ENCODE results near the gene RBM5. TPM values are rescaled to one million over a fixed set of nuclear protein-coding genes. Genes with fewer than 3 reads are reported as not detected.

The RBM5 gene
- polyA plus RNA-seq, 2 of the 4 experiments (the other 2 are of a cell fraction), result 78.9 to 123 TPM

DNA sequence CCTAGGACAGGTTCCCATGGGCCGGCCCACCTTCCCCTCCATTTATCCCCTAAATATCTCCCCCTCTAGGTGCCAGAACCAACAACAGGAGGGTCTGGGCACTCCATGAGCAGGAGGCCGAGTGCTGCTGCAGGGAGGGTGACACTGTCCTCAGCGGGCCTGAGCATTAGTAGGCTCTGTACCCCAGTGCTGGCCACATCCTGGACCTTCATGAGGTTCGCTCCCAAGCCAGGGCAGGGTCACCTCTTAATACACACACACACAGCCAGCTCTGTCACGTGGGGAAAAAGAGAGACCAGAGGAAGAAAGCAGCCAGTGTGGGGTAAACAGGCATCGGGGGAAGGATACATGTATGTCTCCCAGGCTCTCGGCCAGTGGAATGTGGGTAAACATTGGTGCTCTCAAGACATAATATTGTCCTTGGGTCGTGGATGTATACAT, 38.6 kb downstream of the RBM5 start:
- ChIA-PET CTCF (interaction anchor here (0.7 to 1.4 kb wide), 3 partner anchors 36 to 65 kb away, joined by 3 to 4 read pairs (median 4); no protein-coding TSS in a partner anchor), POLR2A (no interaction called here)
- peaks cover 22% of the 10 kb centered on the region for H3K4me1 ChIP-seq
- DNase-seq (ENCODE audit: low read depth in 1 of 2, low spot score in 1 of 2) (no peak), ATAC-seq (no peak), FAIRE-seq (no peak)
- H3K4me3 ChIP-seq, result no peak overlapping the region
- no peak for TF ChIP-seq POLR2AphosphoS2 (conservative IDR thresholded peaks at IDR 0.05; ENCODE audit: low read length)
- no peak for TF ChIP-seq HOXA7 (CRISPR knock-in tag; IDR thresholded peaks at IDR 0.05)
- no peak for TF ChIP-seq PHF8 (IDR thresholded peaks at IDR 0.05; ENCODE audit: borderline replicate concordance, low read depth)
- no peak for TF ChIP-seq ZFP36 (IDR thresholded peaks at IDR 0.05; ENCODE audit: borderline replicate concordance, partially characterized antibody)
- no peak for TF ChIP-seq CEBPB (IDR thresholded peaks at IDR 0.05)
- no peak for TF ChIP-seq CHD4 (IDR thresholded peaks at IDR 0.05; ENCODE audit: borderline replicate concordance)
- no peak overlapping the region for H3K27ac ChIP-seq
- no peak overlapping the region for H3K4me2 ChIP-seq
- no peaks in the 10 kb centered on the region for H3K9me3 ChIP-seq
- WGBS (ENCODE audit: missing lambda C conversion rate), result 81% methylated on average over 7 of the region's 8 CpGs

- H3K9me3 ChIP-seq, result no peaks in the 10 kb centered on the region
- H3K4me1 ChIP-seq, result peaks cover 22% of the 10 kb centered on the region
- ChIA-PET POLR2A (no interaction called here), CTCF (interaction anchor here (0.7 to 1.4 kb wide), 6 partner anchors 8 to 65 kb away, joined by 3 to 4 read pairs (median 3); no protein-coding TSS in a partner anchor)
- FAIRE-seq (no peak), ATAC-seq (no peak), DNase-seq (ENCODE audit: low read depth in 1 of 2, low spot score in 1 of 2) (no peak)
- H3K4me3 ChIP-seq, result no peak overlapping the region
- TF ChIP-seq TFCP2L1 (CRISPR knock-in tag; IDR thresholded peaks at IDR 0.05), result no peak
- TF ChIP-seq HES2 (IDR thresholded peaks at IDR 0.05), result no peak
- TF ChIP-seq SMC3 (IDR thresholded peaks at IDR 0.05), result no peak
- TF ChIP-seq ZNF302 (CRISPR knock-in tag; IDR thresholded peaks at IDR 0.05), result no peak
- no peak for TF ChIP-seq MYC (IDR thresholded peaks at IDR 0.05; ENCODE audit: borderline replicate concordance, low read length)
- no peak for TF ChIP-seq EHMT2 (IDR thresholded peaks at IDR 0.05; ENCODE audit: low read depth)
- no peak for TF ChIP-seq HOXB13 (CRISPR knock-in tag; IDR thresholded peaks at IDR 0.05; ENCODE audit: low read depth)
- no peak for TF ChIP-seq CEBPB (IDR thresholded peaks at IDR 0.05)
- TF ChIP-seq KDM5A (IDR thresholded peaks at IDR 0.05), result no peak
- no peak for TF ChIP-seq NPAS2 (CRISPR knock-in tag; IDR thresholded peaks at IDR 0.05; ENCODE audit: borderline replicate concordance)
- no peak for TF ChIP-seq HMGXB4 (CRISPR knock-in tag; IDR thresholded peaks at IDR 0.05; ENCODE audit: borderline replicate concordance)
- no peak for TF ChIP-seq CBX8 (IDR thresholded peaks at IDR 0.05)
- no peak for TF ChIP-seq FOSL2 (IDR thresholded peaks at IDR 0.05)
- no peak for TF ChIP-seq FOSL2 (CRISPR knock-in tag; IDR thresholded peaks at IDR 0.05)
- no peak for TF ChIP-seq BCL3 (IDR thresholded peaks at IDR 0.05)
- no peak overlapping the region for H3K27ac ChIP-seq
- WGBS (ENCODE audit: missing lambda C conversion rate), result 57% methylated on average over 4 of the region's 4 CpGs
- no peak overlapping the region for H3K4me2 ChIP-seq
These were observed 39.3 kb downstream of the RBM5 start for GRCh38 chr3:50128001-50128400.

- Histone ChIP-seq H3K4me2 (no peak overlapping the region), H3K9me3 (no peaks in the 10 kb centered on the region), H3K4me3 (no peak overlapping the region), H3K4me1 (peaks cover 13% of the 10 kb centered on the region), H3K27ac (no peak overlapping the region)
- no peak for DNase-seq (ENCODE audit: low read depth in 1 of 2, low spot score in 1 of 2)
- ATAC-seq, result no peak
- WGBS (ENCODE audit: missing lambda C conversion rate), result 80% methylated on average over 1 of the region's 2 CpGs
- POLR2A ChIA-PET, result no interaction called here
- CTCF ChIA-PET, result interaction anchor here (0.7 to 10.5 kb wide), 6 partner anchors 9 to 63 kb away, joined by 3 to 70 read pairs (median 4); no protein-coding TSS in a partner anchor
- FAIRE-seq, result no peak
- TF ChIP-seq RARB (CRISPR knock-in tag; IDR thresholded peaks at IDR 0.05) (no peak), RFX5 (IDR thresholded peaks at IDR 0.05) (no peak), HOXB13 (CRISPR knock-in tag; IDR thresholded peaks at IDR 0.05; ENCODE audit: low read depth) (no peak), MAX (IDR thresholded peaks at IDR 0.05) (no peak), CBX8 (IDR thresholded peaks at IDR 0.05) (no peak), HOXA7 (CRISPR knock-in tag; IDR thresholded peaks at IDR 0.05) (no peak), GATA3 (IDR thresholded peaks at IDR 0.05; ENCODE audit: borderline replicate concordance) (no peak), ZSCAN20 (CRISPR knock-in tag; IDR thresholded peaks at IDR 0.05) (no peak), ZFP36 (IDR thresholded peaks at IDR 0.05; ENCODE audit: borderline replicate concordance, partially characterized antibody) (no peak), JUNB (IDR thresholded peaks at IDR 0.05) (no peak), RCOR1 (IDR thresholded peaks at IDR 0.05; ENCODE audit: low read depth, low read length) (no peak), CEBPB (IDR thresholded peaks at IDR 0.05) (no peak)
- TF ChIP-seq, protein P1, sequence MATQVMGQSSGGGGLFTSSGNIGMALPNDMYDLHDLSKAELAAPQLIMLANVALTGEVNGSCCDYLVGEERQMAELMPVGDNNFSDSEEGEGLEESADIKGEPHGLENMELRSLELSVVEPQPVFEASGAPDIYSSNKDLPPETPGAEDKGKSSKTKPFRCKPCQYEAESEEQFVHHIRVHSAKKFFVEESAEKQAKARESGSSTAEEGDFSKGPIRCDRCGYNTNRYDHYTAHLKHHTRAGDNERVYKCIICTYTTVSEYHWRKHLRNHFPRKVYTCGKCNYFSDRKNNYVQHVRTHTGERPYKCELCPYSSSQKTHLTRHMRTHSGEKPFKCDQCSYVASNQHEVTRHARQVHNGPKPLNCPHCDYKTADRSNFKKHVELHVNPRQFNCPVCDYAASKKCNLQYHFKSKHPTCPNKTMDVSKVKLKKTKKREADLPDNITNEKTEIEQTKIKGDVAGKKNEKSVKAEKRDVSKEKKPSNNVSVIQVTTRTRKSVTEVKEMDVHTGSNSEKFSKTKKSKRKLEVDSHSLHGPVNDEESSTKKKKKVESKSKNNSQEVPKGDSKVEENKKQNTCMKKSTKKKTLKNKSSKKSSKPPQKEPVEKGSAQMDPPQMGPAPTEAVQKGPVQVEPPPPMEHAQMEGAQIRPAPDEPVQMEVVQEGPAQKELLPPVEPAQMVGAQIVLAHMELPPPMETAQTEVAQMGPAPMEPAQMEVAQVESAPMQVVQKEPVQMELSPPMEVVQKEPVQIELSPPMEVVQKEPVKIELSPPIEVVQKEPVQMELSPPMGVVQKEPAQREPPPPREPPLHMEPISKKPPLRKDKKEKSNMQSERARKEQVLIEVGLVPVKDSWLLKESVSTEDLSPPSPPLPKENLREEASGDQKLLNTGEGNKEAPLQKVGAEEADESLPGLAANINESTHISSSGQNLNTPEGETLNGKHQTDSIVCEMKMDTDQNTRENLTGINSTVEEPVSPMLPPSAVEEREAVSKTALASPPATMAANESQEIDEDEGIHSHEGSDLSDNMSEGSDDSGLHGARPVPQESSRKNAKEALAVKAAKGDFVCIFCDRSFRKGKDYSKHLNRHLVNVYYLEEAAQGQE (IDR thresholded peaks at IDR 0.05), result no peak
These were observed 41.7 kb downstream of the RBM5 start for GRCh38 chr3:50130436-50130835.
